Measurements from ENCODE around the gene MRPS31. TPM values are rescaled to one million over a fixed set of nuclear protein-coding genes. Genes with fewer than 3 reads are reported as not detected.

Gene MRPS31
- total RNA-seq, 1 experiment from 2014 or later, result 25.5 TPM

GRCh38 chr13:40694426-40694825, 76.6 kb downstream of the MRPS31 start:
- peaks cover 38% of the 10 kb centered on the region for H3K27me3 Mint-ChIP-seq (ENCODE audit: low read depth)
- DNase-seq (ENCODE audit: low spot score) (no peak), ATAC-seq (no peak)
- H3K27ac Mint-ChIP-seq, result no peak overlapping the region
- POLR2A ChIA-PET, result interaction anchor here (0.7 kb wide), 1 partner anchor 169 kb away, joined by 3 read pairs; no protein-coding TSS in a partner anchor
- H3K9me3 Mint-ChIP-seq, result peaks cover 3% of the 10 kb centered on the region; the same call in 1 of the 2 replicates
- peaks cover 12% of the 10 kb centered on the region for H3K4me1 Mint-ChIP-seq
- TF ChIP-seq SOX15 (CRISPR knock-in tag; IDR thresholded peaks at IDR 0.05) (no peak), IRF2 (CRISPR knock-in tag; IDR thresholded peaks at IDR 0.05; ENCODE audit: borderline replicate concordance, low read depth) (no peak), E2F1 (CRISPR knock-in tag; IDR thresholded peaks at IDR 0.05) (no peak)
- TF ChIP-seq, protein P1, sequence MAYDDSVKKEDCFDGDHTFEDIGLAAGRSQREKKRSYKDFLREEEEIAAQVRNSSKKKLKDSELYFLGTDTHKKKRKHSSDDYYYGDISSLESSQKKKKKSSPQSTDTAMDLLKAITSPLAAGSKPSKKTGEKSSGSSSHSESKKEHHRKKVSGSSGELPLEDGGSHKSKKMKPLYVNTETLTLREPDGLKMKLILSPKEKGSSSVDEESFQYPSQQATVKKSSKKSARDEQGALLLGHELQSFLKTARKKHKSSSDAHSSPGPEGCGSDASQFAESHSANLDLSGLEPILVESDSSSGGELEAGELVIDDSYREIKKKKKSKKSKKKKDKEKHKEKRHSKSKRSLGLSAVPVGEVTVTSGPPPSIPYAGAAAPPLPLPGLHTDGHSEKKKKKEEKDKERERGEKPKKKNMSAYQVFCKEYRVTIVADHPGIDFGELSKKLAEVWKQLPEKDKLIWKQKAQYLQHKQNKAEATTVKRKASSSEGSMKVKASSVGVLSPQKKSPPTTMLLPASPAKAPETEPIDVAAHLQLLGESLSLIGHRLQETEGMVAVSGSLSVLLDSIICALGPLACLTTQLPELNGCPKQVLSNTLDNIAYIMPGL (CRISPR knock-in tag; IDR thresholded peaks at IDR 0.05), result no peak
- CTCF ChIA-PET, result no interaction called here
- H3K4me3 Mint-ChIP-seq, result no peak overlapping the region
- H3K36me3 Mint-ChIP-seq, result no peaks in the 10 kb centered on the region

- ChIA-PET CTCF (interaction anchor here (1.6 kb wide), 1 partner anchor 12 kb away, joined by 4 read pairs; no protein-coding TSS in a partner anchor), POLR2A (no interaction called here)
- Mint-ChIP-seq H3K9me3 (peaks cover 3% of the 10 kb centered on the region; the same call in 1 of the 2 replicates), H3K4me1 (peaks cover 3% of the 10 kb centered on the region), H3K36me3 (no peaks in the 10 kb centered on the region), H3K27me3 (ENCODE audit: low read depth) (peaks cover 34% of the 10 kb centered on the region), H3K4me3 (no peak overlapping the region), H3K27ac (no peak overlapping the region)
- TF ChIP-seq RELA (CRISPR knock-in tag; IDR thresholded peaks at IDR 0.05; ENCODE audit: borderline replicate concordance), result no peak
- no peak for TF ChIP-seq TEAD4 (CRISPR knock-in tag; IDR thresholded peaks at IDR 0.05)
- TF ChIP-seq PRDM15 (CRISPR knock-in tag; IDR thresholded peaks at IDR 0.05), result no peak
- ATAC-seq (no peak), DNase-seq (ENCODE audit: low spot score) (no peak)
Observed at GRCh38 chr13:40692946-40693345, 78.0 kb downstream of the MRPS31 start.

DNA sequence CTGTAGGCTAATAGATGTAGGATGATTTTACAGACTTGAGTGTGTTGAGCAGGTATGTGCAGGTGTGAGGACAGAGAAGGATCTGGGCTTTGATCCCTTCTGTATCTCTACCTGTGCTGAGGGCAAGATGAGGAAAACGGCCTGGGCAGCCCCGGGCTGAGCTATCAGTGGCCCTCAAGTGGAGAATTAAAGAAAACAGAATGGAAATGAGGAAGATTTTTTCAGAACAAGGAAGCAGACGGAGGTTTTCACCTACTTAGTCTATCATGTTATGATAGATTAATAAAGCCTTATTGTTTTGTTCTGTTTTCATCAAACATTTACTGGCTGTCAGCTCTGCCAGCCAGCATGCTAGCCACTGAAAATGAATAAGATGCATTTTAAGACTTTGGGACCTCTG, 82.2 kb downstream of the MRPS31 start:
- Mint-ChIP-seq H3K27me3 (ENCODE audit: low read depth) (peaks cover 10% of the 10 kb centered on the region), H3K9me3 (no peaks in the 10 kb centered on the region), H3K4me3 (no peak overlapping the region), H3K4me1 (no peaks in the 10 kb centered on the region), H3K36me3 (no peaks in the 10 kb centered on the region), H3K27ac (no peak overlapping the region)
- ATAC-seq, result no peak
- TF ChIP-seq PRRX2 (CRISPR knock-in tag; IDR thresholded peaks at IDR 0.05), result no peak
- TF ChIP-seq, protein P1 (CRISPR knock-in tag; IDR thresholded peaks at IDR 0.05), result no peak
- DNase-seq (ENCODE audit: low spot score), result no peak
- ChIA-PET CTCF (interaction anchor here (1.1 kb wide), 1 partner anchor 89 kb away, joined by 3 read pairs; no protein-coding TSS in a partner anchor), POLR2A (no interaction called here)

All from WTC11 (cell line).